BJ (cell line): Measurements from ENCODE around the gene C10orf95. TPM values are rescaled to one million over a fixed set of nuclear protein-coding genes. Genes with fewer than 3 reads are reported as not detected.

Experiments
- CTCF ChIA-PET: fragments of 350-600 bp; formaldehyde crosslinking; extraction: SDS; loops from one replicate; lab custom pipeline; 2021; ENCODE audit warnings: antibody characterized with exemption, inconsistent platforms; lab: Yijun Ruan, JAX
- POLR2A ChIA-PET: fragments of 300-600 bp; sonication (Branson Sonifier 250); formaldehyde crosslinking; extraction: SDS; loops from one replicate; lab custom pipeline; 2021; ENCODE audit warnings: antibody characterized with exemption; lab: Charles Lee
- DNase-seq: peaks from one replicate; pipeline ENCODE4 v3.0.0-alpha.2; 2011; ENCODE audit warnings: low read depth
- H3K27me3 ChIP-seq: 2 replicates; pipeline ENCODE4 v1.6.0; 2011; ENCODE audit warnings: low read length; ENCODE audit not compliant: control insufficient read depth, insufficient read depth
- H3K36me3 ChIP-seq: 2 replicates; pipeline ENCODE4 v1.5.1; 2011; ENCODE audit warnings: low read length; ENCODE audit not compliant: control insufficient read depth, insufficient read depth
- H3K4me3 ChIP-seq: 2 replicates; pipeline ENCODE4 v1.5.1; 2011; ENCODE audit warnings: low read depth, mild to moderate bottlenecking, control low read depth, low read length
- polyA plus RNA-seq: library from polyadenylated mRNA; depleted of rRNA; stranded (reverse); fragments of >200 nt; gene quantifications from 2 replicates; pipeline ENCODE4 v1.2.3, GENCODE V29; 2011
- TF ChIP-seq, protein P1 (sequence below): IDR thresholded peaks from 2 replicates; pipeline ENCODE4 v1.5.1; 2011; ENCODE audit warnings: low read depth, mild to moderate bottlenecking, control low read depth, inconsistent platforms, low read length, moderate library complexity; ENCODE audit not compliant: insufficient read depth

Gene C10orf95
- polyA plus RNA-seq, 1 experiment, result not detected

DNA sequence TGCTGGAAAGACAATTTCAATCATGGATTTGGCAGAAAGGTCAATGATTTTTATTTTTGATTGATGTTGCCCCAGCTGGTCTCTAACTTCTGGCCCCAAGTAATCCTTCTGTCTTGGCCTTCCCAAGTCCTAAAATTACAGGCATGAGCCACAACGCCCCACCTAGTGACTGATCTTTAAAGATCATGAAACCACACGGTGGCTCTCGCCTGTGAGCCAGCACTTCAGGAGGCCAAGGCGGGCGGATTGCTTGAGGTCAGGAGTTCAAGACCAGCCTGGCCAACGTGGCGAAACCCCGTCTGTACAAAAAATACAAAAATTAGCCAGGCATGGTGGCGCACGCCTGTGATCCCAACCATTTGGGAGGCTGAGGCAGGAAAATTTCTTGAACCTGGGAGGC, 12.6 kb upstream of the C10orf95 start:
- CTCF ChIA-PET, result interaction anchor here (0.6 to 5.7 kb wide), 3 partner anchors 14 to 70 kb away, joined by 4 to 33 read pairs (median 8); no protein-coding TSS in a partner anchor
- DNase-seq, result no peak
- POLR2A ChIA-PET, result no interaction called here
- TF ChIP-seq, protein P1, sequence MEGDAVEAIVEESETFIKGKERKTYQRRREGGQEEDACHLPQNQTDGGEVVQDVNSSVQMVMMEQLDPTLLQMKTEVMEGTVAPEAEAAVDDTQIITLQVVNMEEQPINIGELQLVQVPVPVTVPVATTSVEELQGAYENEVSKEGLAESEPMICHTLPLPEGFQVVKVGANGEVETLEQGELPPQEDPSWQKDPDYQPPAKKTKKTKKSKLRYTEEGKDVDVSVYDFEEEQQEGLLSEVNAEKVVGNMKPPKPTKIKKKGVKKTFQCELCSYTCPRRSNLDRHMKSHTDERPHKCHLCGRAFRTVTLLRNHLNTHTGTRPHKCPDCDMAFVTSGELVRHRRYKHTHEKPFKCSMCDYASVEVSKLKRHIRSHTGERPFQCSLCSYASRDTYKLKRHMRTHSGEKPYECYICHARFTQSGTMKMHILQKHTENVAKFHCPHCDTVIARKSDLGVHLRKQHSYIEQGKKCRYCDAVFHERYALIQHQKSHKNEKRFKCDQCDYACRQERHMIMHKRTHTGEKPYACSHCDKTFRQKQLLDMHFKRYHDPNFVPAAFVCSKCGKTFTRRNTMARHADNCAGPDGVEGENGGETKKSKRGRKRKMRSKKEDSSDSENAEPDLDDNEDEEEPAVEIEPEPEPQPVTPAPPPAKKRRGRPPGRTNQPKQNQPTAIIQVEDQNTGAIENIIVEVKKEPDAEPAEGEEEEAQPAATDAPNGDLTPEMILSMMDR, result no peak
- no peaks in the 10 kb centered on the region; the same call in 1 of the 2 replicates for H3K27me3 ChIP-seq
- no peak overlapping the region for H3K4me3 ChIP-seq
- H3K36me3 ChIP-seq, result no peaks in the 10 kb centered on the region

DNA sequence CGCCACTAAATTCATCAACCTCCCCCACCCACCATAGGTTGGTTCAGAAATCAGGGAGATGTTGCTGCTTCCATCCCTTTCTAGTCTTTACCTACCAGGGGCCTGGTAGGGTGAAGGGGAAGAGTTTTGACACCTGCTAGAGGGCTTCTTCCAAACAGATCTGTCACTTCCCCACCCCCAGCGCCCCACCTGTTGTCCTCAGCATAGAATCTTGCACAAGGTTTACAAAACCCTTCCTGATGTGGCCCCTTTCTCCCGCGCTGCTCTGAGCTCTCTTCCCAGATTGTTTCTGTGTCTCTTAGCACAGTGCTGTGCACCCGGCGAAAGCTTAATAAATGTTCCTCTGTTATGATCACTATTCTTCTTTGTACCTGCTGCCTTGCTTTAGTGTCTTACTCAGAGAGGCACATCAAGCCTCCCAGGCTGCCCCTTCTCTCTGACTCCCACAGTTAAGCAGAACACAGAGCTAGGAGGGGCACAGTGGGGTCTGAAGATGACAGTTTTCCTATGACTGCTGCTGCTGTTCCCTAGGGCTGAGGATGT, 11.2 kb upstream of the C10orf95 start:
- ChIA-PET POLR2A (no interaction called here), CTCF (interaction anchor here (0.6 to 5.7 kb wide), 7 partner anchors 12 to 121 kb away, joined by 3 to 33 read pairs (median 3); partner anchors contain the start of gene SUFU)
- TF ChIP-seq, protein P1, result no peak
- Histone ChIP-seq H3K4me3 (no peak overlapping the region), H3K27me3 (no peaks in the 10 kb centered on the region; the same call in 1 of the 2 replicates), H3K36me3 (no peaks in the 10 kb centered on the region)
- no peak for DNase-seq

DNA sequence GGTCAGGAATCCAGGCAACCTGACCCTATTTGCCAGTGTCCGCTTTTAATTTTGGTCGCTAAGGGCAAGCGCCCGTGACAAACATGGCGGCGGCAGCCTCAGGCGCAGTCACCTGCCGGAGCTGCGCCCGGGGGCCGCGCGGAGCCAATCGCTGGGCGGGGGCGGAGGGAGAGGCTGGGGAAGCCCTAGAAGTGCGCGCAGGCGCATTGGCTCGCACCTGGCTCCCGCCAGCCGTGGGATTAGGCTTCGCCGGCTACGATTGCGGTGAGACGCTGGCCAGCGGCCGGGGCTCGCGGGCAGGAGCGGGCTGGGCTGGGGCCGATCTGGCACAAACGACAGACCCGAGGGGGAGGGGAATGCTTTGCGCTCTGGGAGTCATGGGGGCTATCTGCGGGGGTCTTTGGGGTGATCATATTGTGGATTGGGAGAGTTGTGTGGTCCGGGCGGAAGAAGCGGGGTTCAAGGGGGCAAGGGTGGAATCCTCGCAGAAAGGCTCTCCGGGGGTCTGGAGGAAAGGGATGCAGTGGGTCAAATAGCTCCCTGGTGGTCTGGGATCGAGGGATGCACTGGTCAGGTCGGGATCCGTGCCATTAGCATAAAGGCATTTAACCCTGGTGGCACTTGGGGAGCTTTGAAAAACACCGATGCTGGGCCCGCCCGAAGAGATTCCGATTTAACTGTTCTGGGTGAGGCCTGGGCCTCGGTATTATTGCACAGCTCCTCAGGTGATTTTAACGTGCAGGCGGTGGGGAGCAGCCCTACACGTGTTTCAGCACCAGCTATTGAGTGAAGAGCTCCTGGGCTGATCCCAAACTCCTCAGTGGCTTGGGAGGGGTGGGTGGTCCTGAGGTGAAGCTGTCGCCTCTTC, 10.1 kb upstream of the C10orf95 start:
- POLR2A ChIA-PET, result no interaction called here
- Histone ChIP-seq H3K4me3 (peak overlapping the region; percentile 55), H3K27me3 (no peaks in the 10 kb centered on the region; the same call in 1 of the 2 replicates), H3K36me3 (no peaks in the 10 kb centered on the region)
- CTCF ChIA-PET, result interaction anchor here (1.0 to 5.7 kb wide), 6 partner anchors 9 to 122 kb away, joined by 3 to 33 read pairs (median 4); partner anchors contain the start of gene C10orf95
- TF ChIP-seq, protein P1, result no peak
- no peak for DNase-seq

DNA sequence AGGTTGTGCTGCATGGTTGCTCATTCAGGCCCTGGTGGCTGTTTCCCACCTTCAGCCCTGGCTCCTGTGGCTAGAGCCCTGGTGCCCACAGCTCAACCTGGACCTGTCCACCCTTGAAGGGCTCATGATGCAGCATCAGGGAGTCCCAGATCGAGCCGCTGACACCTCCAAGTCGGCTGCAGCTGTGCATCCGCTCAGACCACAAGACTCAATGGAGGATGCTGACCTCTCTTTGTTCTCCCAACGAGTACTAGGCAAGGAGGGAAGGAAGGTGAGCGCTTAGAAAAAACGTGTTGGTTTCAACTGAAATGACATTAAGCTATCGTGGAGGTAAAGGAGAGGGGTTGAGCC, 9.5 kb upstream of the C10orf95 start:
- ChIA-PET POLR2A (no interaction called here), CTCF (interaction anchor here (1.2 to 5.7 kb wide), 3 partner anchors 9 to 18 kb away, joined by 3 to 33 read pairs (median 7); partner anchors contain the start of gene C10orf95)
- TF ChIP-seq, protein P1, result no peak

DNA sequence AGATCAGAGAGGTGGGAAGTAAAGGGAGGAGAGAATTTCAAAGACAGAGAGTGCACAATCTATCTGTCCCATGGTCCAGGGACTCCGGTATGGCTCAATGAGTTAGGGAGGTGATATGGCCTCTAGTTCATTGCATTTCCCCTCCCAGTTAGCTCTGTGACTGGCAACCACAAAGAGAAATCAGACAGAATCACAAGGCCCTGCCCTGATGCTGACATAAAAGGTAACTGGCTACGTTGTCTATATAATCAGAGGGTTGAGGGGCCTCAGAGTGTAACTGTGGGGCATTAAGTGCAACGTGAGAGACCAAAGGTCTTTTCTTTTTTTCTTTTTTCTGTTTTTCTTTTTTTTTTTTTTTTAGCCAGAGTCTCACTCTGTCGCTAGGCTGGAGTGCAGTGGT, 7.3 kb upstream of the C10orf95 start:
- TF ChIP-seq, protein P1, result no peak

More for the DNA sequence above, 9.5 kb upstream of the C10orf95 start:
- Histone ChIP-seq H3K27me3 (no peaks in the 10 kb centered on the region; the same call in 1 of the 2 replicates), H3K4me3 (peak overlapping the region; percentile 55), H3K36me3 (no peaks in the 10 kb centered on the region)
- no peak for DNase-seq

More for the DNA sequence above, 7.3 kb upstream of the C10orf95 start:
- ChIA-PET POLR2A (no interaction called here), CTCF (interaction anchor here (5.7 kb wide), 1 partner anchor 20 kb away, joined by 33 read pairs; no protein-coding TSS in a partner anchor)
- no peak for DNase-seq
- no peak overlapping the region for H3K4me3 ChIP-seq
- H3K27me3 ChIP-seq, result no peaks in the 10 kb centered on the region; the same call in 1 of the 2 replicates
- no peaks in the 10 kb centered on the region for H3K36me3 ChIP-seq
